GM18520 (cell line): Measurements from ENCODE around the gene MYO1B.
"Not testable (repeated sequence)": the region's sequence is repeated elsewhere in the genome, so short reads cannot be mapped to it uniquely, and the experiment has no call there.

Experiments
- ATAC-seq: cut with Tn5 transposase; IDR thresholded peaks from one replicate; pipeline ENCODE4 v1.9.1; 2021; ENCODE audit not compliant: unreplicated experiment

MYO1B gene

GRCh38 chr2:191441496-191442214 is 196.5 kb downstream of the MYO1B start:
- ATAC-seq, result no peak

GRCh38 chr2:191443446-191443845 is 198.2 kb downstream of the MYO1B start:
- ATAC-seq, result no peak

- no peak for ATAC-seq
These were observed 201.7 kb downstream of the MYO1B start for GRCh38 chr2:191446910-191447309.

GRCh38 chr2:191451116-191451515 is 205.9 kb downstream of the MYO1B start:
- no peak for ATAC-seq

GRCh38 chr2:191452065-191452464 is 206.9 kb downstream of the MYO1B start:
- no peak for ATAC-seq

GRCh38 chr2:191453761-191454160 is 208.6 kb downstream of the MYO1B start:
- no peak for ATAC-seq

GRCh38 chr2:191456506-191456905 is 211.3 kb downstream of the MYO1B start:
- not testable (repeated sequence) for ATAC-seq

GRCh38 chr2:191459158-191459557 is 214.0 kb downstream of the MYO1B start:
- ATAC-seq, result no peak

GRCh38 chr2:191462370-191462769 is 217.2 kb downstream of the MYO1B start:
- no peak for ATAC-seq

- no peak for ATAC-seq
These were observed 218.6 kb downstream of the MYO1B start for GRCh38 chr2:191463790-191464189.

GRCh38 chr2:191465766-191466420 is 220.7 kb downstream of the MYO1B start:
- no peak for ATAC-seq

GRCh38 chr2:191467113-191467512 is 221.9 kb downstream of the MYO1B start:
- no peak for ATAC-seq

- ATAC-seq, result no peak
These were observed 225.1 kb downstream of the MYO1B start for GRCh38 chr2:191470306-191470705.

GRCh38 chr2:191474464-191474863 is 229.3 kb downstream of the MYO1B start:
- ATAC-seq, result no peak
